GM23338 (cell line): ENCODE results near the gene ZSCAN25. TPM values are rescaled to one million over a fixed set of nuclear protein-coding genes. Genes with fewer than 3 reads are reported as not detected.

ENCODE experiments used
- ATAC-seq: fragments of 200-7000 bp; cut with Tn5 transposase; 3 replicates; pipeline ENCODE4 v1.9.1; 2020
- DNase-seq: peaks from one replicate; pipeline ENCODE4 v3.0.0-alpha.2; 2015; ENCODE audit warnings: low spot score
- H2AFZ ChIP-seq: fragments of 200-600 bp; sonication (generic); 2 replicates; pipeline ENCODE4 v1.8.0; 2016; ENCODE audit warnings: antibody characterized with exemption, mild to moderate bottlenecking, moderate library complexity
- H3F3A ChIP-seq: fragments of 200-600 bp; sonication (generic); replicated peaks from 2 replicates; pipeline ENCODE4 v1.8.0; 2017; ENCODE audit warnings: antibody characterized with exemption, mixed run types, low read depth
- H3K27ac ChIP-seq: fragments of 200-600 bp; sonication (generic); 2 replicates; pipeline ENCODE4 v1.6.1; 2016; ENCODE audit warnings: low read depth
- H3K27me3 ChIP-seq: fragments of 200-600 bp; sonication (generic); 2 replicates; pipeline ENCODE4 v1.8.0; 2016; ENCODE audit warnings: mild to moderate bottlenecking, mixed run types, moderate library complexity; ENCODE audit not compliant: insufficient read depth
- H3K36me3 ChIP-seq: fragments of 200-600 bp; sonication (generic); 2 replicates; pipeline ENCODE4 v1.8.0; 2016; ENCODE audit warnings: mild to moderate bottlenecking; ENCODE audit not compliant: insufficient read depth
- H3K4me1 ChIP-seq: fragments of 200-600 bp; sonication (generic); 2 replicates; pipeline ENCODE4 v1.8.0; 2016; ENCODE audit warnings: mild to moderate bottlenecking, moderate library complexity; ENCODE audit not compliant: insufficient read depth
- H3K4me2 ChIP-seq: fragments of 200-600 bp; sonication (generic); 2 replicates; pipeline ENCODE4 v1.7.1; 2017; ENCODE audit warnings: mixed run types
- H3K4me3 ChIP-seq: fragments of 200-600 bp; sonication (generic); 2 replicates; pipeline ENCODE4 v1.6.1; 2016; ENCODE audit warnings: mixed run types
- H3K79me2 ChIP-seq: fragments of 200-600 bp; sonication (generic); replicated peaks from 2 replicates; pipeline ENCODE4 v1.8.0; 2017; ENCODE audit warnings: mild to moderate bottlenecking; ENCODE audit not compliant: insufficient read depth
- H3K9me2 ChIP-seq: fragments of 200-600 bp; sonication (generic); 2 replicates; pipeline ENCODE4 v1.8.0; 2017; ENCODE audit not compliant: insufficient read depth
- H4K20me1 ChIP-seq: fragments of 200-600 bp; sonication (generic); replicated peaks from 2 replicates; pipeline ENCODE4 v1.8.0; 2017; ENCODE audit warnings: mild to moderate bottlenecking; ENCODE audit not compliant: insufficient read depth
- H3K27ac Mint-ChIP-seq: 2 replicates; pipeline ENCODE4 v1.8.0; 2020; ENCODE audit warnings: inconsistent platforms, mild to moderate bottlenecking, moderate library complexity, mixed read lengths
- H3K27me3 Mint-ChIP-seq: 3 replicates; pipeline ENCODE4 v1.8.0; 2022; ENCODE audit warnings: low read depth, mild to moderate bottlenecking, moderate library complexity, mixed read lengths, inconsistent platforms; ENCODE audit not compliant: insufficient read depth, poor library complexity
- H3K36me3 Mint-ChIP-seq: 3 replicates; pipeline ENCODE4 v1.8.0; 2021; ENCODE audit warnings: low read depth, mild to moderate bottlenecking, inconsistent platforms, moderate library complexity, mixed read lengths
- H3K4me1 Mint-ChIP-seq: 3 replicates; pipeline ENCODE4 v1.8.0; 2020; ENCODE audit warnings: mild to moderate bottlenecking, inconsistent platforms, mixed read lengths
- H3K4me3 Mint-ChIP-seq: 3 replicates; pipeline ENCODE4 v1.8.0; 2021; ENCODE audit warnings: moderate library complexity, mild to moderate bottlenecking, inconsistent platforms, mixed read lengths
- H3K9me3 Mint-ChIP-seq: 3 replicates; pipeline ENCODE4 v1.8.0; 2020; ENCODE audit warnings: moderate library complexity, mild to moderate bottlenecking, inconsistent platforms, mixed read lengths
- CREB1 ChIP-seq: fragments of 250-450 bp; sonication (Bioruptor Pico); IDR thresholded peaks from 2 replicates; pipeline ENCODE4 v1.5.0; 2020; ENCODE audit warnings: low read depth, mild to moderate bottlenecking, moderate library complexity
- EZH2 ChIP-seq: fragments of 200-600 bp; sonication (generic); IDR thresholded peaks from one replicate; pipeline ENCODE4 v1.8.0; 2017; ENCODE audit warnings: antibody characterized with exemption, mild to moderate bottlenecking, low read depth; ENCODE audit not compliant: unreplicated experiment
- EZH2phosphoT487 ChIP-seq: fragments of 200-600 bp; sonication (generic); IDR thresholded peaks from one replicate; pipeline ENCODE4 v1.8.1; 2018; ENCODE audit warnings: antibody characterized with exemption; ENCODE audit not compliant: unreplicated experiment
- JUNB ChIP-seq: IDR thresholded peaks from one replicate; pipeline ENCODE4 v1.6.1; 2016; ENCODE audit warnings: antibody characterized with exemption; ENCODE audit not compliant: unreplicated experiment
- NANOG ChIP-seq: IDR thresholded peaks from 2 replicates; pipeline ENCODE4 v1.6.1; 2016; ENCODE audit warnings: antibody characterized with exemption, borderline replicate concordance
- POLR2AphosphoS5 ChIP-seq: IDR thresholded peaks from 2 replicates; pipeline ENCODE4 v1.6.1; 2016; ENCODE audit warnings: antibody characterized with exemption, low read depth
- STAT1 ChIP-seq: IDR thresholded peaks from one replicate; pipeline ENCODE4 v1.6.1; 2016; ENCODE audit warnings: antibody characterized with exemption; ENCODE audit not compliant: unreplicated experiment
- ZNF114 ChIP-seq: fragments of 250-450 bp; sonication (Bioruptor Pico); IDR thresholded peaks from 2 replicates; pipeline ENCODE4 v1.5.0; 2020; ENCODE audit warnings: mild to moderate bottlenecking, moderate library complexity
- ZNF331 ChIP-seq: fragments of 250-450 bp; sonication (Bioruptor Pico); IDR thresholded peaks from 2 replicates; pipeline ENCODE4 v1.5.0; 2020; ENCODE audit warnings: low read depth, mild to moderate bottlenecking, moderate library complexity
- polyA plus RNA-seq: library from polyadenylated mRNA; unstranded; fragments of >200 nt; fragmentation: Nextera tagmentation; extraction: Ambion mirVana; gene quantifications from 2 replicates; pipeline ENCODE4 v1.2.1, GENCODE V29; 2016
- total RNA-seq: library from RNA; depleted of rRNA; stranded (reverse); fragments of >200 nt; shearing (Covaris generic); gene quantifications from 2 replicates; pipeline ENCODE4 v1.2.3, GENCODE V29; 2014
- TF ChIP-seq, protein P1 (sequence below): fragments of 250-450 bp; sonication (Bioruptor Pico); IDR thresholded peaks from 2 replicates; pipeline ENCODE4 v1.5.0; 2020; ENCODE audit warnings: mild to moderate bottlenecking, moderate library complexity
- TF ChIP-seq, protein P2 (sequence below): IDR thresholded peaks from 2 replicates; pipeline ENCODE4 v1.6.1; 2016; ENCODE audit warnings: antibody characterized with exemption
- TF ChIP-seq, protein P3 (sequence below), 2 experiments: fragments of 200-600 bp in 1 of 2; sonication (generic) in 1 of 2; conservative IDR thresholded peaks; 2 replicates each; pipeline versions ENCODE4 v1.5.1 to v1.6.1; 2016 to 2017; ENCODE audit warnings: antibody characterized with exemption in 2 of 2, low read depth in 2 of 2, mild to moderate bottlenecking in 2 of 2, moderate library complexity in 1 of 2
- TF ChIP-seq, protein P4 (sequence below): IDR thresholded peaks from one replicate; pipeline ENCODE4 v1.6.1; 2018; ENCODE audit warnings: antibody characterized with exemption; ENCODE audit not compliant: unreplicated experiment

ZSCAN25 gene
- total and polyA plus RNA-seq, 2 experiments from 2014 or later, result 4.8 to 17.5 TPM

DNA sequence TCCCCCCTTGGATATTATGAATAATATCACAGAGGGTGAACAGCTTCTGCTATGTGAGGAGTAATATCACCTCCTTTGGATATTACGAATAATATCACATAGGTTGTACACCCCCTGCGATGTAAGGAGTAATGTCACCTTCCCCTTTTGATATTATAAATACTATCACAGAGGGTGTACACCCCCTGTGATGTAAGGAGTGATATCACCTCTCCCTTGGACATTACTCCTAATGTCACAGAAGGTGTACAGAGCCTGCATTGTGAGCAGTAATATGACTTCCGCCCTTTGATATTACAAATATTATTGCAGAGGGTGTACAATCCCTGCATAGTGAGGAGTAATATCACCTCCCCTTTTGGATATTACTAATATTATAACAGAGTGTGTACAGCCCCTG is 27.9 kb upstream of the ZSCAN25 start:
- Mint-ChIP-seq H3K27ac (no peak overlapping the region), H3K4me3 (no peak overlapping the region), H3K36me3 (no peaks in the 10 kb centered on the region), H3K4me1 (no peaks in the 10 kb centered on the region), H3K27me3 (no peaks in the 10 kb centered on the region), H3K9me3 (no peaks in the 10 kb centered on the region)
- H4K20me1 ChIP-seq, result no peaks in the 10 kb centered on the region
- H3K4me3 ChIP-seq, result no peak overlapping the region
- DNase-seq, result no peak
- no peak overlapping the region for H3K27ac ChIP-seq
- no peak overlapping the region for H3K4me2 ChIP-seq
- H3K4me1 ChIP-seq, result no peaks in the 10 kb centered on the region
- H3K79me2 ChIP-seq, result no peaks in the 10 kb centered on the region
- H3K36me3 ChIP-seq, result no peaks in the 10 kb centered on the region
- no peak for ATAC-seq
- no peak overlapping the region for H2AFZ ChIP-seq
- no peaks in the 10 kb centered on the region for H3K9me2 ChIP-seq
- no peaks in the 10 kb centered on the region for H3F3A ChIP-seq
- H3K27me3 ChIP-seq, result no peaks in the 10 kb centered on the region
- TF ChIP-seq EZH2phosphoT487 (no peak), POLR2AphosphoS5 (no peak), NANOG (no peak), ZNF114 (CRISPR knock-in tag) (no peak), JUNB (no peak), ZNF331 (CRISPR knock-in tag) (no peak), STAT1 (no peak), CREB1 (CRISPR knock-in tag) (no peak), EZH2 (no peak)
- TF ChIP-seq, protein P1, sequence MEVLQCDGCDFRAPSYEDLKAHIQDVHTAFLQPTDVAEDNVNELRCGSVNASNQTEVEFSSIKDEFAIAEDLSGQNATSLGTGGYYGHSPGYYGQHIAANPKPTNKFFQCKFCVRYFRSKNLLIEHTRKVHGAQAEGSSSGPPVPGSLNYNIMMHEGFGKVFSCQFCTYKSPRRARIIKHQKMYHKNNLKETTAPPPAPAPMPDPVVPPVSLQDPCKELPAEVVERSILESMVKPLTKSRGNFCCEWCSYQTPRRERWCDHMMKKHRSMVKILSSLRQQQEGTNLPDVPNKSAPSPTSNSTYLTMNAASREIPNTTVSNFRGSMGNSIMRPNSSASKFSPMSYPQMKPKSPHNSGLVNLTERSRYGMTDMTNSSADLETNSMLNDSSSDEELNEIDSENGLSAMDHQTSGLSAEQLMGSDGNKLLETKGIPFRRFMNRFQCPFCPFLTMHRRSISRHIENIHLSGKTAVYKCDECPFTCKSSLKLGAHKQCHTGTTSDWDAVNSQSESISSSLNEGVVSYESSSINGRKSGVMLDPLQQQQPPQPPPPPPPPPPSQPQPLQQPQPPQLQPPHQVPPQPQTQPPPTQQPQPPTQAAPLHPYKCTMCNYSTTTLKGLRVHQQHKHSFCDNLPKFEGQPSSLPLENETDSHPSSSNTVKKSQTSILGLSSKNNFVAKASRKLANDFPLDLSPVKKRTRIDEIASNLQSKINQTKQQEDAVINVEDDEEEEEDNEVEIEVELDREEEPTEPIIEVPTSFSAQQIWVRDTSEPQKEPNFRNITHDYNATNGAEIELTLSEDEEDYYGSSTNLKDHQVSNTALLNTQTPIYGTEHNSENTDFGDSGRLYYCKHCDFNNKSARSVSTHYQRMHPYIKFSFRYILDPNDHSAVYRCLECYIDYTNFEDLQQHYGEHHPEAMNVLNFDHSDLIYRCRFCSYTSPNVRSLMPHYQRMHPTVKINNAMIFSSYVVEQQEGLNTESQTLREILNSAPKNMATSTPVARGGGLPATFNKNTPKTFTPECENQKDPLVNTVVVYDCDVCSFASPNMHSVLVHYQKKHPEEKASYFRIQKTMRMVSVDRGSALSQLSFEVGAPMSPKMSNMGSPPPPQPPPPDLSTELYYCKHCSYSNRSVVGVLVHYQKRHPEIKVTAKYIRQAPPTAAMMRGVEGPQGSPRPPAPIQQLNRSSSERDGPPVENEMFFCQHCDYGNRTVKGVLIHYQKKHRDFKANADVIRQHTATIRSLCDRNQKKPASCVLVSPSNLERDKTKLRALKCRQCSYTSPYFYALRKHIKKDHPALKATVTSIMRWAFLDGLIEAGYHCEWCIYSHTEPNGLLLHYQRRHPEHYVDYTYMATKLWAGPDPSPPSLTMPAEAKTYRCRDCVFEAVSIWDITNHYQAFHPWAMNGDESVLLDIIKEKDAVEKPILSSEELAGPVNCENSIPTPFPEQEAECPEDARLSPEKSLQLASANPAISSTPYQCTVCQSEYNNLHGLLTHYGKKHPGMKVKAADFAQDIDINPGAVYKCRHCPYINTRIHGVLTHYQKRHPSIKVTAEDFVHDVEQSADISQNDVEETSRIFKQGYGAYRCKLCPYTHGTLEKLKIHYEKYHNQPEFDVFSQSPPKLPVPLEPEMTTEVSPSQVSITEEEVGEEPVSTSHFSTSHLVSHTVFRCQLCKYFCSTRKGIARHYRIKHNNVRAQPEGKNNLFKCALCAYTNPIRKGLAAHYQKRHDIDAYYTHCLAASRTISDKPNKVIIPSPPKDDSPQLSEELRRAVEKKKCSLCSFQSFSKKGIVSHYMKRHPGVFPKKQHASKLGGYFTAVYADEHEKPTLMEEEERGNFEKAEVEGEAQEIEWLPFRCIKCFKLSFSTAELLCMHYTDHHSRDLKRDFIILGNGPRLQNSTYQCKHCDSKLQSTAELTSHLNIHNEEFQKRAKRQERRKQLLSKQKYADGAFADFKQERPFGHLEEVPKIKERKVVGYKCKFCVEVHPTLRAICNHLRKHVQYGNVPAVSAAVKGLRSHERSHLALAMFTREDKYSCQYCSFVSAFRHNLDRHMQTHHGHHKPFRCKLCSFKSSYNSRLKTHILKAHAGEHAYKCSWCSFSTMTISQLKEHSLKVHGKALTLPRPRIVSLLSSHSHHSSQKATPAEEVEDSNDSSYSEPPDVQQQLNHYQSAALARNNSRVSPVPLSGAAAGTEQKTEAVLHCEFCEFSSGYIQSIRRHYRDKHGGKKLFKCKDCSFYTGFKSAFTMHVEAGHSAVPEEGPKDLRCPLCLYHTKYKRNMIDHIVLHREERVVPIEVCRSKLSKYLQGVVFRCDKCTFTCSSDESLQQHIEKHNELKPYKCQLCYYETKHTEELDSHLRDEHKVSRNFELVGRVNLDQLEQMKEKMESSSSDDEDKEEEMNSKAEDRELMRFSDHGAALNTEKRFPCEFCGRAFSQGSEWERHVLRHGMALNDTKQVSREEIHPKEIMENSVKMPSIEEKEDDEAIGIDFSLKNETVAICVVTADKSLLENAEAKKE (CRISPR knock-in tag), result no peak
- TF ChIP-seq, protein P2, sequence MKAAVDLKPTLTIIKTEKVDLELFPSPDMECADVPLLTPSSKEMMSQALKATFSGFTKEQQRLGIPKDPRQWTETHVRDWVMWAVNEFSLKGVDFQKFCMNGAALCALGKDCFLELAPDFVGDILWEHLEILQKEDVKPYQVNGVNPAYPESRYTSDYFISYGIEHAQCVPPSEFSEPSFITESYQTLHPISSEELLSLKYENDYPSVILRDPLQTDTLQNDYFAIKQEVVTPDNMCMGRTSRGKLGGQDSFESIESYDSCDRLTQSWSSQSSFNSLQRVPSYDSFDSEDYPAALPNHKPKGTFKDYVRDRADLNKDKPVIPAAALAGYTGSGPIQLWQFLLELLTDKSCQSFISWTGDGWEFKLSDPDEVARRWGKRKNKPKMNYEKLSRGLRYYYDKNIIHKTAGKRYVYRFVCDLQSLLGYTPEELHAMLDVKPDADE, result no peak
- TF ChIP-seq, protein P3, sequence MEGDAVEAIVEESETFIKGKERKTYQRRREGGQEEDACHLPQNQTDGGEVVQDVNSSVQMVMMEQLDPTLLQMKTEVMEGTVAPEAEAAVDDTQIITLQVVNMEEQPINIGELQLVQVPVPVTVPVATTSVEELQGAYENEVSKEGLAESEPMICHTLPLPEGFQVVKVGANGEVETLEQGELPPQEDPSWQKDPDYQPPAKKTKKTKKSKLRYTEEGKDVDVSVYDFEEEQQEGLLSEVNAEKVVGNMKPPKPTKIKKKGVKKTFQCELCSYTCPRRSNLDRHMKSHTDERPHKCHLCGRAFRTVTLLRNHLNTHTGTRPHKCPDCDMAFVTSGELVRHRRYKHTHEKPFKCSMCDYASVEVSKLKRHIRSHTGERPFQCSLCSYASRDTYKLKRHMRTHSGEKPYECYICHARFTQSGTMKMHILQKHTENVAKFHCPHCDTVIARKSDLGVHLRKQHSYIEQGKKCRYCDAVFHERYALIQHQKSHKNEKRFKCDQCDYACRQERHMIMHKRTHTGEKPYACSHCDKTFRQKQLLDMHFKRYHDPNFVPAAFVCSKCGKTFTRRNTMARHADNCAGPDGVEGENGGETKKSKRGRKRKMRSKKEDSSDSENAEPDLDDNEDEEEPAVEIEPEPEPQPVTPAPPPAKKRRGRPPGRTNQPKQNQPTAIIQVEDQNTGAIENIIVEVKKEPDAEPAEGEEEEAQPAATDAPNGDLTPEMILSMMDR (conservative IDR thresholded peaks at IDR 0.05; ENCODE audit: low read depth in 2 of 2), result no peak
- TF ChIP-seq, protein P4, sequence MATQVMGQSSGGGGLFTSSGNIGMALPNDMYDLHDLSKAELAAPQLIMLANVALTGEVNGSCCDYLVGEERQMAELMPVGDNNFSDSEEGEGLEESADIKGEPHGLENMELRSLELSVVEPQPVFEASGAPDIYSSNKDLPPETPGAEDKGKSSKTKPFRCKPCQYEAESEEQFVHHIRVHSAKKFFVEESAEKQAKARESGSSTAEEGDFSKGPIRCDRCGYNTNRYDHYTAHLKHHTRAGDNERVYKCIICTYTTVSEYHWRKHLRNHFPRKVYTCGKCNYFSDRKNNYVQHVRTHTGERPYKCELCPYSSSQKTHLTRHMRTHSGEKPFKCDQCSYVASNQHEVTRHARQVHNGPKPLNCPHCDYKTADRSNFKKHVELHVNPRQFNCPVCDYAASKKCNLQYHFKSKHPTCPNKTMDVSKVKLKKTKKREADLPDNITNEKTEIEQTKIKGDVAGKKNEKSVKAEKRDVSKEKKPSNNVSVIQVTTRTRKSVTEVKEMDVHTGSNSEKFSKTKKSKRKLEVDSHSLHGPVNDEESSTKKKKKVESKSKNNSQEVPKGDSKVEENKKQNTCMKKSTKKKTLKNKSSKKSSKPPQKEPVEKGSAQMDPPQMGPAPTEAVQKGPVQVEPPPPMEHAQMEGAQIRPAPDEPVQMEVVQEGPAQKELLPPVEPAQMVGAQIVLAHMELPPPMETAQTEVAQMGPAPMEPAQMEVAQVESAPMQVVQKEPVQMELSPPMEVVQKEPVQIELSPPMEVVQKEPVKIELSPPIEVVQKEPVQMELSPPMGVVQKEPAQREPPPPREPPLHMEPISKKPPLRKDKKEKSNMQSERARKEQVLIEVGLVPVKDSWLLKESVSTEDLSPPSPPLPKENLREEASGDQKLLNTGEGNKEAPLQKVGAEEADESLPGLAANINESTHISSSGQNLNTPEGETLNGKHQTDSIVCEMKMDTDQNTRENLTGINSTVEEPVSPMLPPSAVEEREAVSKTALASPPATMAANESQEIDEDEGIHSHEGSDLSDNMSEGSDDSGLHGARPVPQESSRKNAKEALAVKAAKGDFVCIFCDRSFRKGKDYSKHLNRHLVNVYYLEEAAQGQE, result no peak
